ENCODE data around the gene NCAPG. TPM values are rescaled to one million over a fixed set of nuclear protein-coding genes. Genes with fewer than 3 reads are reported as not detected.

The NCAPG gene
- total and polyA plus RNA-seq, 5 experiments from 2014 or later: 0.24 to 0.81 (median 0.38) TPM; not detected in 2

Other genes with a start within 250 kb of the NCAPG start
- 10 to 100 TPM; 29.2 to 30.3 TPM for gene LAP3, start 233.8 kb upstream of the NCAPG start, total RNA-seq
- 10 to 100 TPM; 37.3 to 44.7 (median 42.0) TPM for gene LAP3, start 233.8 kb upstream of the NCAPG start, polyA plus RNA-seq
- 10 to 100 TPM; 72.8 to 73.4 TPM for gene MED28, start 196.3 kb upstream of the NCAPG start, total RNA-seq
- 10 to 100 TPM; 39.1 to 48.7 (median 42.1) TPM for gene MED28, start 196.3 kb upstream of the NCAPG start, polyA plus RNA-seq
- gene FAM184B, start 29.4 kb upstream of the NCAPG start, total RNA-seq: not detected
- under 1 TPM in 2 of 3 donors, not detected in 1; 0.03 to 0.13 TPM for gene FAM184B, start 29.4 kb upstream of the NCAPG start, polyA plus RNA-seq
- gene DCAF16, start 222 bp upstream of the NCAPG start, total RNA-seq: 10 to 100 TPM; 74.0 to 74.3 TPM
- gene DCAF16, start 222 bp upstream of the NCAPG start, polyA plus RNA-seq: 10 to 100 TPM; 18.4 to 23.1 (median 21.2) TPM
- gene LCORL, start 210.8 kb downstream of the NCAPG start, total RNA-seq: 10 to 100 TPM; 15.8 to 16.9 TPM
- gene LCORL, start 210.8 kb downstream of the NCAPG start, polyA plus RNA-seq: 1 to 10 TPM; 4.5 to 7.3 (median 5.4) TPM